ENCODE results near the gene TSPEAR. TPM values are rescaled to one million over a fixed set of nuclear protein-coding genes. Genes with fewer than 3 reads are reported as not detected.
A peak's percentile ranks its signal among the peaks of the same experiment; 100 is the strongest.

TSPEAR gene
- total and polyA plus RNA-seq, 9 of the 15 experiments (the other 6 are each of a cell fraction or from before 2014, with no cell fraction given), result not detected

GRCh38 chr21:44732263-44732662, 20.9 kb upstream of the TSPEAR start (continued):
- TF ChIP-seq POLR3A (IDR thresholded peaks at IDR 0.05; ENCODE audit: borderline replicate concordance, extremely low read depth, insufficient read depth, insufficient read length) (no peak), PHF21A (IDR thresholded peaks at IDR 0.05; ENCODE audit: borderline replicate concordance, low read depth) (no peak), ZNF217 (CRISPR knock-in tag; IDR thresholded peaks at IDR 0.05) (no peak)

- no peak overlapping the region for H3K4me3 ChIP-seq
- no peak overlapping the region for H3K27ac ChIP-seq (ENCODE audit: extremely low read depth, low read depth, low read length)
- H3K79me2 ChIP-seq (ENCODE audit: control insufficient read depth, insufficient read depth, low read length), result no peaks in the 10 kb centered on the region
- BruUV-seq (replicated peaks), result no TSS peak
- peak; percentile 32 to 56 (median 45) for DNase-seq (ENCODE audit: extremely low read depth in 1 of 4, low spot score in 3 of 4)
- peak; percentile 67 for FAIRE-seq
- CTCF ChIA-PET (ENCODE audit: low intra/inter-chr PET ratio), result no interaction called here
- peaks cover 7% of the 10 kb centered on the region; the same call in 1 of the 2 replicates for H4K20me1 ChIP-seq (replicated peaks; ENCODE audit: control insufficient read depth, insufficient read depth, low read length)
- peaks cover 10 to 20% of the 10 kb centered on the region in 2 experiments; a peak in 4 of 5 replicates for H3K4me1 ChIP-seq (replicated peaks in 1 of 2; ENCODE audit: control insufficient read depth in 2 of 2, insufficient read depth in 2 of 2, low read length in 2 of 2)
- peaks cover 77 to 91% of the 10 kb centered on the region in 2 experiments for H3K27me3 ChIP-seq (ENCODE audit: control insufficient read depth in 2 of 2, insufficient read depth in 2 of 2, low read length in 2 of 2)
- no peak overlapping the region for H3K4me2 ChIP-seq (ENCODE audit: insufficient read depth, low read length)
- H3K9me1 ChIP-seq (ENCODE audit: control insufficient read depth, insufficient read depth, low read length), result no peaks in the 10 kb centered on the region
- no peak overlapping the region for H2AFZ ChIP-seq (ENCODE audit: low read depth, low read length)
- ATAC-seq, result no peak; the same call in 2 of the 3 replicates
- no peaks in the 10 kb centered on the region for H3K36me3 ChIP-seq (ENCODE audit: control insufficient read depth, insufficient read depth, low read length)
- H3K9ac ChIP-seq (ENCODE audit: insufficient read depth in 1 of 2, low read depth in 2 of 2, low read length in 2 of 2), result no peak overlapping the region
- intact Hi-C loops (cut with micrococcal nuclease) (no loop called here), in situ Hi-C loops (cut with MboI) (no loop called here)
- POLR2A ChIA-PET, result interaction anchor here (0.6 to 2.6 kb wide), 5 partner anchors 9 to 68 kb away, joined by 3 to 10 read pairs (median 3); no protein-coding TSS in a partner anchor
- no peaks in the 10 kb centered on the region for H3K9me3 ChIP-seq (replicated peaks; ENCODE audit: control insufficient read depth, insufficient read depth, low read depth, low read length)
- WGBS (ENCODE audit: insufficient coverage, low coverage, missing lambda C conversion rate), result 1% methylated on average over 9 of the region's 9 CpGs
- TF ChIP-seq CBFA2T3 (IDR thresholded peaks at IDR 0.05) (peak; percentile 23; the same call in 1 of the 2 replicates), ZBTB8A (IDR thresholded peaks at IDR 0.05; ENCODE audit: partially characterized antibody) (no peak), NRF1 (conservative IDR thresholded peaks at IDR 0.05 in 1 of 2, IDR thresholded peaks at IDR 0.05 in 1 of 2) (0 out of 4 replicates have a peak, but pooled peaks of 1 of the 2 experiments have one; percentile 2), ZNF143 (CRISPR knock-in tag; IDR thresholded peaks at IDR 0.05) (no peak), CBX2 (IDR thresholded peaks at IDR 0.05; ENCODE audit: insufficient read depth, low read length, poor library complexity, severe bottlenecking) (no peak), GATA2 (CRISPR knock-in tag; IDR thresholded peaks at IDR 0.05) (no peak), MAFK (IDR thresholded peaks at IDR 0.05; ENCODE audit: low read length) (no peak), SMARCC2 (IDR thresholded peaks at IDR 0.05; ENCODE audit: low read depth) (no peak), POLR3A (IDR thresholded peaks at IDR 0.05; ENCODE audit: borderline replicate concordance, extremely low read depth, insufficient read depth, insufficient read length) (no peak), CREM (IDR thresholded peaks at IDR 0.05; ENCODE audit: low read depth) (0 out of 2 replicates have a peak, but pooled peaks have one; percentile 34), SPI1 (IDR thresholded peaks at IDR 0.05; ENCODE audit: borderline replicate concordance, low read depth, low read length) (peak; percentile 47; the same call in 1 of the 2 replicates), NR2C1 (IDR thresholded peaks at IDR 0.05) (no peak), NR2C1 (tag; IDR thresholded peaks at IDR 0.05) (no peak), CTBP1 (IDR thresholded peaks at IDR 0.05; ENCODE audit: borderline replicate concordance) (0 out of 2 replicates have a peak, but pooled peaks have one; percentile 16)
- TF ChIP-seq, protein P1, sequence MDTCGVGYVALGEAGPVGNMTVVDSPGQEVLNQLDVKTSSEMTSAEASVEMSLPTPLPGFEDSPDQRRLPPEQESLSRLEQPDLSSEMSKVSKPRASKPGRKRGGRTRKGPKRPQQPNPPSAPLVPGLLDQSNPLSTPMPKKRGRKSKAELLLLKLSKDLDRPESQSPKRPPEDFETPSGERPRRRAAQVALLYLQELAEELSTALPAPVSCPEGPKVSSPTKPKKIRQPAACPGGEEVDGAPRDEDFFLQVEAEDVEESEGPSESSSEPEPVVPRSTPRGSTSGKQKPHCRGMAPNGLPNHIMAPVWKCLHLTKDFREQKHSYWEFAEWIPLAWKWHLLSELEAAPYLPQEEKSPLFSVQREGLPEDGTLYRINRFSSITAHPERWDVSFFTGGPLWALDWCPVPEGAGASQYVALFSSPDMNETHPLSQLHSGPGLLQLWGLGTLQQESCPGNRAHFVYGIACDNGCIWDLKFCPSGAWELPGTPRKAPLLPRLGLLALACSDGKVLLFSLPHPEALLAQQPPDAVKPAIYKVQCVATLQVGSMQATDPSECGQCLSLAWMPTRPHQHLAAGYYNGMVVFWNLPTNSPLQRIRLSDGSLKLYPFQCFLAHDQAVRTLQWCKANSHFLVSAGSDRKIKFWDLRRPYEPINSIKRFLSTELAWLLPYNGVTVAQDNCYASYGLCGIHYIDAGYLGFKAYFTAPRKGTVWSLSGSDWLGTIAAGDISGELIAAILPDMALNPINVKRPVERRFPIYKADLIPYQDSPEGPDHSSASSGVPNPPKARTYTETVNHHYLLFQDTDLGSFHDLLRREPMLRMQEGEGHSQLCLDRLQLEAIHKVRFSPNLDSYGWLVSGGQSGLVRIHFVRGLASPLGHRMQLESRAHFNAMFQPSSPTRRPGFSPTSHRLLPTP (IDR thresholded peaks at IDR 0.05; ENCODE audit: borderline replicate concordance, extremely low read depth, insufficient read length), result no peak
These were observed 19.7 kb upstream of the TSPEAR start for GRCh38 chr21:44730951-44731579.
